HG03520 (cell line): ENCODE measurements around the gene EGFR.
"Not testable (repeated sequence)": the region's sequence is repeated elsewhere in the genome, so short reads cannot be mapped to it uniquely, and the experiment has no call there.

ENCODE experiments used
- ATAC-seq: cut with Tn5 transposase; IDR thresholded peaks from one replicate; pipeline ENCODE4 v1.9.1; 2021; ENCODE audit warnings: mild to moderate bottlenecking, moderate library complexity; ENCODE audit not compliant: unreplicated experiment

The EGFR gene

GRCh38 chr7:55034776-55035175 lies 16.0 kb downstream of the EGFR start:
- ATAC-seq = no peak

GRCh38 chr7:55035410-55035809 lies 16.6 kb downstream of the EGFR start:
- ATAC-seq = not testable (repeated sequence)

- no peak for ATAC-seq
Observed at GRCh38 chr7:55036950-55037736, 18.3 kb downstream of the EGFR start.

GRCh38 chr7:55043691-55044370 lies 25.0 kb downstream of the EGFR start:
- no peak for ATAC-seq

DNA sequence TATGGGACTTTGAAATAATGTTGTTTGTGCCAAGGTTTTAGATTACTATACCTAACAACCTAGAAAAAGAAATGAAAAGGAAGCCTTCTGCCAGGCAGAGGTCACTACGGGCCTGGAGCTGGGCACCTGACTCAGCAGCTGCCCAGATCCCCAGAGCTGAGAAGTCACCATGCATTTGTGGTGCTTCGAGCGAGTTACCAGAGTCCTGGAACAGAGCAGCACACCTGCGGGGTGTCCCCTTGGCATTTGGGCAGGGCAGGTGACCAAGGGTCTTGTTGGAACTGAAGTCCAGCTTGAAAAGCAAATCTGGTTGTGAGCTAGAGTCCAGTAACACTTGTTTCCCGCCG lies 25.5 kb downstream of the EGFR start:
- ATAC-seq = no peak

- no peak for ATAC-seq
Observed at GRCh38 chr7:55044791-55045190, 26.0 kb downstream of the EGFR start.

GRCh38 chr7:55046582-55047342 lies 27.9 kb downstream of the EGFR start:
- no peak for ATAC-seq

DNA sequence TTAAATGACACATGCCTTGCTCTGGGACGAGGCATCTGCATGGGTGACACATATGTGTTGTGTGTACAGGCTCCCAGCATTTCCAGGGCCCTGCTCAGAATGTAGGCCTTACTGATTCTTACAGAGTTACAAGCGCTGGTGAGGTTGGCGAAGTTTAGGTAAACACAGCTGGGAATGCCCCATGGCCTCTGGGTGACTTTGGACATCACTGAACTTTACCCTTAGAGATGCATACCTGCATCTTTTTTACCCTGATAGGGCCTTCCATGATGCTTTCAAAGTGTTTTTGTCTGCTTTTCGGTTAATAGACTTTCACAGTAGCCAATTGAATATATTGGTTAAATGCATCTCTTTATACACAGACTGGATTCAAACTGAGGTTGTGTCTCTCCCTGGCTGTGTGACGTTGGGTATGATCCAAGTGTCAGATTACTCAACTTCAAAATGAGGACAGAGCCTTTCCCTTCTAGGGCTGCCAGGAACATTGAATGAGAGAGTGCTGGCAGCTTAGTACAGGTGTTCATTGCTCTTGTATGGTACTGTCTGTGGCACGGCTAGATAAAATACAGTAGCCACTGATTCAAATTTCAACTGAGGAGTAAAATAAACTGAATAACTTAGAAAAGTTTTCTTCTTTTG lies 29.5 kb downstream of the EGFR start:
- ATAC-seq = no peak

GRCh38 chr7:55050281-55050680 lies 31.5 kb downstream of the EGFR start:
- ATAC-seq = no peak

GRCh38 chr7:55052081-55052480 lies 33.3 kb downstream of the EGFR start:
- no peak for ATAC-seq

- ATAC-seq = no peak
Observed at GRCh38 chr7:55052741-55053427, 34.1 kb downstream of the EGFR start.

DNA sequence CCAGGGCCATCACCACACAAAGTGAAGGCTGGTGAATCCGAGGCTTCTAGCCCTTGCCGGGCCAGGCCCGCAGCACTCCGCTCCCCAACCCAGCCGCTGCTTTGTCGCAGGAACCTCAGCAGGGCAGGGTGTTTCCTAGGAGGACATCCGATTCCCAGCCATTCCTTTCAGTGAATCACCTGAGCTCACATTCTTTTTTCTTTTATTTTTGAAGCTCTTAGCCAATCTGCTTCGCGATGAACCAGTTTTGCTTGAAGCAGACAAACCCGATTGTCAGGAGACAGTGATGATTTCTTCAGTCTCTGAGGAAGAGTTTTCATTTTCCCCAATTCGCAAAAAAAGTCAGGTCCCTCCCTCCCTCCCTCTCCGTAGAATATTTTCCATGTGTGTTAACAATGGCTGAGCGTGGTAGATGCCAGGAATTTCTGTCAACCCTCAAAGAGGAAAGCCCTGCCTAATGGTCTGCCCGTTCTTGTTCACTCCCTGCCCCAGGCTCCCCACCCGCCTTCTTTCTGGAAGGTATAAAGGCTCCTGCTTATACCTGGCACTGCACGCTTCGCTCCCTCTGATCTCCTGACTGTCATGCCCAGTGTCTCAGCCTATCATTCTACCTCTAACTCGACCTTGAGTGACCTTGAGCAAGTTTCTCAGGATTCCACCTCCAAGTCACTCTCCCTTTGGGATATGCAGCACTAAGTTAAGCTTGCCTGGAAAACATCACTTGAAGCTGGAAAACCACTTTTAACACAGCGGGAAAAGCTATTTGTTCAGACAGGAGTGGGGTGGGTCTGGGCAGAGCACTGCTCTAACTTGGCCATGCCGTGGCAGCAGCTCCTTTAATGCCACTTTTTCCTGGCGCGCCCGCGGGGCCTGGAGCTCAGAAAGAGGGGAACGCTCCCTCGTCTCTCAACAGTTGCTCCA lies 35.1 kb downstream of the EGFR start:
- ATAC-seq = no peak

GRCh38 chr7:55054758-55055157 lies 35.9 kb downstream of the EGFR start:
- no peak for ATAC-seq

- no peak for ATAC-seq
Observed at GRCh38 chr7:55055479-55055878, 36.7 kb downstream of the EGFR start.

DNA sequence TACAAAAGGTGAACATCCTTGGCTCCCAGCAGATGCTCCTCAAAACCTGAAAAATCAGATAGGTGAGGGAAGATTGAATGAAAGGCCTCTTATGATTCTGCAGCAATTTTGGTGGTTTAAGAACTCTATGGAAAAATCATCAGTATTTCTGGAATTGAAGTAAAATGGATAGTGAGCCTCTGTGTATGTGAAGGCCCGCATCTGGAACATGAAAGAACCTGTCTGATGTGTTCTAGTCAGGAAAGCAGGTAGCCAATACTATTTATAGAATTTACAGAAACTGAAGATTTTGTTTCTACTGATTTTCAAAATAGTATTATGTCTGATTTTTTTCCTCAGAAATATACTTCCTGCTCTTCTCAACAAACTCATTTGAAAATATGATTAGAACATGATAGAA lies 37.3 kb downstream of the EGFR start:
- ATAC-seq = no peak

DNA sequence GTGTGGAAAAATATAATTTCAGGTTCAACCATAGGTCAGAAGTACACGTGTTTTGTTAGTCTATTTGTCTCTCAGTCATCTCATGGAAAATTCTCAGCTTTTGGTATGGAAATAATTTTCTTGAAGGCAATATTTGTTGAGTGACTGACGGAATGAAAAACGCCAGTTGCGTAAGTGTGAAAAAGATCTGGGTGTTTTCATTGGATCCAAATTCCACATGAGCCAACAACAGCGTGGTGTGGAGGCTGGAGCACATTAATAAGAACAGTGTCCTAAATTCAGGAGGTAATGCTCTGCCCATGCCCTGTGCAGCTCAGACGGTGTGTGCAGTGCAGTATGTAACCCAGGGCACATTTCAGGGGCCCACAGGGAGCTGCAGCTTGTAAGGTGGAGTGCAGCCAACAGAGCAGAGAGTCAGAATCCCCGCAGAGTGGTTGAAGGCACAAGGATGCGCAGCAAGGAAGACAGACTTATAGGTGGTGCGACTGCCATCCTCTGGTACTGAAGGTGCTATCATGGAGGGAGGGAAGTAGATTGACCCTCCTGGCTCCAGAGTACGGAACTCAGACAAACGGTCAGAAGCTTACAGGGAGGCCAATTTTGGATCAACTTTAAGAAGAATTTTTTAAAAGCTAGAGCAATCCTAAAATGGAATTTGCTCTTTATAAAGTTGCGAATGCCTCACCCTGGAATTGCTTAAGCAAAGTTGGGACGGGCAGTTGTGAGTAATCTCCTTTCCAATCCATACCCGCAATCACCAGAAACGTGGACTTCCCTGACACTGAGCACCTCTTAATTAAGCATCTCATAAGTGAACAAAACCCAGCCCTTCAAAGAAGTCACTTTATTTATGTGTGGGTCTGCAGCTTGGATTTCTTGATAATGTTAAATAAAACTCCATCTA lies 38.0 kb downstream of the EGFR start:
- ATAC-seq = no peak

GRCh38 chr7:55058314-55058713 lies 39.5 kb downstream of the EGFR start:
- ATAC-seq = no peak

- no peak for ATAC-seq
Observed at GRCh38 chr7:55059021-55059420, 40.2 kb downstream of the EGFR start.

GRCh38 chr7:55060085-55060484 lies 41.3 kb downstream of the EGFR start:
- no peak for ATAC-seq
